ENCODE measurements around the gene MYRF. TPM values are rescaled to one million over a fixed set of nuclear protein-coding genes. Genes with fewer than 3 reads are reported as not detected.

The MYRF gene
- total RNA-seq, 2 donors from 2014 or later = 33.2 to 47.5 TPM

DNA sequence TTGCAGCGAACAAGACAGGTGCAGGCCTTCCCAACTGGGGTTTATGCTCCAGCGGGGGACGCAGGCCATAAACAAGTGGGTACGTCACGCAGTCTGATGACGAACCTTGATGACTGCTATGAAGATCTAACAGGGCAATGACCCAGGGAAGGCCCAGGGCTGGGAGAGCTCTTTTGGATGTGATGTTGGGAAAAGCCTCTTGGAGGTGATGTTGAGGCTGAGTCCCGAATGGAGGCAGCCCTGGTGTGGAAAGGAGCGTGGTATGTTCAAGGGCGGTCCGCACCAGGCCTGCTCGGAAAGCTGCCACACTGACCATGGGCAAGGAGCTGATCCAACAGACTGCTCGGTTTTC lies 81.5 kb downstream of the MYRF start:
- no peak for TF ChIP-seq POLR2A (IDR thresholded peaks at IDR 0.05)
- TF ChIP-seq, protein P1, sequence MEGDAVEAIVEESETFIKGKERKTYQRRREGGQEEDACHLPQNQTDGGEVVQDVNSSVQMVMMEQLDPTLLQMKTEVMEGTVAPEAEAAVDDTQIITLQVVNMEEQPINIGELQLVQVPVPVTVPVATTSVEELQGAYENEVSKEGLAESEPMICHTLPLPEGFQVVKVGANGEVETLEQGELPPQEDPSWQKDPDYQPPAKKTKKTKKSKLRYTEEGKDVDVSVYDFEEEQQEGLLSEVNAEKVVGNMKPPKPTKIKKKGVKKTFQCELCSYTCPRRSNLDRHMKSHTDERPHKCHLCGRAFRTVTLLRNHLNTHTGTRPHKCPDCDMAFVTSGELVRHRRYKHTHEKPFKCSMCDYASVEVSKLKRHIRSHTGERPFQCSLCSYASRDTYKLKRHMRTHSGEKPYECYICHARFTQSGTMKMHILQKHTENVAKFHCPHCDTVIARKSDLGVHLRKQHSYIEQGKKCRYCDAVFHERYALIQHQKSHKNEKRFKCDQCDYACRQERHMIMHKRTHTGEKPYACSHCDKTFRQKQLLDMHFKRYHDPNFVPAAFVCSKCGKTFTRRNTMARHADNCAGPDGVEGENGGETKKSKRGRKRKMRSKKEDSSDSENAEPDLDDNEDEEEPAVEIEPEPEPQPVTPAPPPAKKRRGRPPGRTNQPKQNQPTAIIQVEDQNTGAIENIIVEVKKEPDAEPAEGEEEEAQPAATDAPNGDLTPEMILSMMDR (IDR thresholded peaks at IDR 0.05) = no peak
- Histone ChIP-seq H3K27me3 (no peaks in the 10 kb centered on the region), H3K4me1 (peaks cover 7% of the 10 kb centered on the region), H3K4me3 (no peak overlapping the region), H3K36me3 (replicated peaks in 1 of 2; ENCODE audit: insufficient read depth in 1 of 2, low read depth in 2 of 2) (no peaks in the 10 kb centered on the region), H3K27ac (no peak overlapping the region), H3K9me3 (no peaks in the 10 kb centered on the region)
- DNase-seq (no peak), ATAC-seq (no peak)
- intact Hi-C loops (cut with DNase I) = no loop called here
- WGBS, 2 donors = 92 to 95% methylated on average over 12 of the region's 12 CpGs

DNA sequence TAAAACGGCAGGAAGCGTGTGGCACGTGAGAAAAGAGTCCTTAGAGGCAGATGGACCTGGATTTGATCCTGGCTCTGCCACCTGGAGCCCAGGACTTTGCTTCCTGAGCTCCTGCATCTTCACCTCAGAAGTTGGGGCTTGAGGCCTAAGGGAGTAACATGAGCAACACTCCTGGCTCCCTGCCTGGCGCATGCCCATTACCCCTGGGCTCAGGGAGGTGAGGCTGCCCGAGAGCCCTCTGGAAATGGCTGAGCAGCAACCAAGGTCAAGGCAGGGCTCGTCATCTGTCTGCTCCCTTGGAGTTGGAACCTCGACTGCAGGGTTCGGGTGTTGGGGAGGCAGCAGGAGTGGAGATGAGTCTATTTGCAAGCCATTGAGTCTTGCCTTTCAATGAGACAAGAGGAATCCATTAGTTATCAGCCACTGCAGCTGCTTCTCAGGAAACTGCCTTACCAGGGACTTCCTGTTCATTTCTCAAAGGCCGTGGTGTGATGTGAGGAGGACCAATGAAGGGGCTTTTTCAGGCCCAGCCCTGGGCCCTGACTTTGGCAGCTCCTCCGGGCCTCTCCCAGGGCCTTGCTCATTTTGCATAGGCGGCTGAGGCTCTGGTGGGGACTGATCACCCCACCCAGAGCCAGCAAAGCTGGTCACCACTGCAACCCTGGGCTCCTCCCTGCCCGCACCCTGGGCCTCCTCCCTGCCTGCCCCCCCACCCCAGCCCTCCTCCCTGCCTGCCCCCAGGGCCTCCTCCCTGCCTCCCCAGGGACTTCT lies 82.0 kb downstream of the MYRF start:
- no peak for ATAC-seq
- intact Hi-C loops (cut with DNase I) = no loop called here

DNA sequence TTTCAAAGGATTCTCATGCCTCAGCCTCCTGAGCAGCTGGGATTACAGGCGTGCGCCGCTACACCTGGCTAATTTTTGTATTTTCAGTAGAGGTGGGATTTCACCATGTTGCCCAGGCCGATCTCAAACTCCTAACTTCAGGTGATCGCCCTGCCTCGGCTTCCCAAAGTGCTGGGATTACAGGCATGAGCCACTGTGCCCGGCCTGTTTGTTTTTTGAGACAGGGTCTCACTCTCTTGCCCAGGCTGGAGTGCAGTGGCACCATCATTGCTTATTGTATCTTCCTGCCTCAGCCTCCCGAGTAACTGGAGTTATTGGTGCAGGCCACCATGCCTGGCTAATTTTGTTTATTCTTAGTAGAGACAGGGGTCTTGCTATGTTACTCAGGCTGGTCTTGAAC lies 83.8 kb downstream of the MYRF start:
- no peaks in the 10 kb centered on the region for H3K4me1 ChIP-seq
- ATAC-seq (no peak), DNase-seq (no peak)
- intact Hi-C loops (cut with DNase I) = no loop called here
- no peak overlapping the region for H3K27ac ChIP-seq
- WGBS, 2 donors = 92 to 95% methylated on average over 8 of the region's 8 CpGs
- no peak overlapping the region for H3K4me3 ChIP-seq
- H3K9me3 ChIP-seq = no peaks in the 10 kb centered on the region
- no peaks in the 10 kb centered on the region for H3K27me3 ChIP-seq
- TF ChIP-seq POLR2A (IDR thresholded peaks at IDR 0.05) = no peak
- TF ChIP-seq, protein P1 (IDR thresholded peaks at IDR 0.05) = no peak
- H3K36me3 ChIP-seq (replicated peaks in 1 of 2; ENCODE audit: insufficient read depth in 1 of 2, low read depth in 2 of 2) = no peaks in the 10 kb centered on the region

More for the DNA sequence above, 82.0 kb downstream of the MYRF start:
- no peak overlapping the region for H3K4me3 ChIP-seq
- H3K27me3 ChIP-seq = no peaks in the 10 kb centered on the region
- H3K36me3 ChIP-seq (replicated peaks in 1 of 2; ENCODE audit: insufficient read depth in 1 of 2, low read depth in 2 of 2) = no peaks in the 10 kb centered on the region
- DNase-seq = peak in 1 of 4 donors; percentile 40
- H3K4me1 ChIP-seq = peaks cover 1% of the 10 kb centered on the region
- WGBS, 2 donors = 61 to 66% methylated on average over 9 to 11 of the region's 12 CpGs
- no peaks in the 10 kb centered on the region for H3K9me3 ChIP-seq
- peak overlapping the region in 1 of 4 donors; percentile 30 for H3K27ac ChIP-seq
- TF ChIP-seq POLR2A (IDR thresholded peaks at IDR 0.05) = no peak
- TF ChIP-seq, protein P1 (IDR thresholded peaks at IDR 0.05) = no peak

DNA sequence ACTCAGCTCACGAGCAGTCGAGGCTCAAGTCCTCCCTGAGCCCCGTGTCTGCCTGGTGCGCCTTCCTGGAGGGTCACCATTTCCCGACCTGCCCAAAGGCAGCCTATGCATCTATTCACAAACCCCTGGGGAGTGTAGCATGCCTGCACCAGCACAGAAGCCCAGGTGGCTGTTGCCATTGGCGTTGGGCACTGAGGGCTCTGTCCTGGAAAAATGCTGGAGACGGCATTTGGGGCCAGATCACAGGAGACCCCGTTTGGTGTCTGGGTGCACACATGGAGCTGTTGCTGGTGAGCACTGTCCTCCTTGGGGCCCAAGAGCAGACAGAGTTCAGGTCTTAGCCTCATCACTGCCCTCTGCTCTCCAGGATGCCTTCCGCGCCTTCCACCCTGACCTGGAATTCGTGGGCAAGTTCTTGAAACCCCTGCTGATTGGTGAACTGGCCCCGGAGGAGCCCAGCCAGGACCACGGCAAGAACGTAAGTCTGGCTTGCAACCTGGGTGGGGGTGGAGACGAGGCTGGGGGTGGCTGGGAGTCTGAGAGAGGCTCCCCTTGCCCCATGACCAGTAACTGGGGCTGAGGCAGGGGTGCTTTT lies 85.1 kb downstream of the MYRF start:
- no peaks in the 10 kb centered on the region for H3K4me1 ChIP-seq
- H3K27me3 ChIP-seq = no peaks in the 10 kb centered on the region
- 82 to 89% methylated on average over 7 to 15 of the region's 15 CpGs for whole genome bisulfite sequencing, 2 donors
- intact Hi-C loops (cut with DNase I) = no loop called here
- no peak for TF ChIP-seq POLR2A (IDR thresholded peaks at IDR 0.05)
- TF ChIP-seq, protein P1 (IDR thresholded peaks at IDR 0.05) = no peak
- DNase-seq (no peak), ATAC-seq (no peak)
- no peak overlapping the region for H3K27ac ChIP-seq
- no peaks in the 10 kb centered on the region for H3K36me3 ChIP-seq (replicated peaks in 1 of 2; ENCODE audit: insufficient read depth in 1 of 2, low read depth in 2 of 2)
- no peaks in the 10 kb centered on the region for H3K9me3 ChIP-seq
- no peak overlapping the region for H3K4me3 ChIP-seq

MicroRNAs within 50 kb of the gene (microRNA counts, 767-probe panel; counts per million panel counts)
- microRNA hsa-miR-1908 (0 to 736 counts per million in 2 donors), microRNA hsa-miR-611 (0 to 736 counts per million in 2 donors)

Other genes starting within 250 kb of the MYRF start
- gene LRRC10B, start 243.9 kb upstream of the MYRF start, total RNA-seq = 1 to 10 TPM; 1.6 to 2.9 TPM
- gene SYT7, start 171.6 kb upstream of the MYRF start, total RNA-seq = 10 to 100 TPM in 1 of 2 donors, 1 to 10 TPM in 1; 8.6 to 12.2 TPM
- 1 to 10 TPM; 7.0 to 9.9 TPM for gene DAGLA, start 72.2 kb upstream of the MYRF start, total RNA-seq
- gene TMEM258, start 40.0 kb downstream of the MYRF start, total RNA-seq = 10 to 100 TPM in 1 of 2 donors, 1 to 10 TPM in 1; 8.6 to 29.1 TPM
- gene FEN1, start 40.3 kb downstream of the MYRF start, total RNA-seq = 1 to 10 TPM; 2.6 to 3.4 TPM
- 1 to 10 TPM; 4.6 to 7.0 TPM for gene FADS1, start 64.4 kb downstream of the MYRF start, total RNA-seq
- 1 to 10 TPM; 2.0 to 4.4 TPM for gene FADS2, start 75.7 kb downstream of the MYRF start, total RNA-seq
- 10 to 100 TPM; 30.9 to 33.0 TPM for gene FADS3, start 138.9 kb downstream of the MYRF start, total RNA-seq
- 10 to 100 TPM in 1 of 2 donors, 1 to 10 TPM in 1; 5.4 to 11.5 TPM for gene RAB3IL1, start 164.9 kb downstream of the MYRF start, total RNA-seq
- 1 to 10 TPM; 1.6 to 2.6 TPM for gene BEST1, start 197.7 kb downstream of the MYRF start, total RNA-seq
- gene FTH1, start 215.0 kb downstream of the MYRF start, total RNA-seq = 1,000 to 10,000 TPM; 1,333 to 1,363 TPM